T-cell (primary cell): Measurements from ENCODE around the gene NAA20. TPM values are rescaled to one million over a fixed set of nuclear protein-coding genes. Genes with fewer than 3 reads are reported as not detected.
A peak's percentile ranks its signal among the peaks of the same experiment; 100 is the strongest.

ENCODE experiments used
- ATAC-seq, 4 experiments: fragments of 200-7000 bp in 3 of 4; fragments of 150-1000 bp in 1 of 4; cut with Tn5 transposase; replicated peaks in 1 of 4; 1 replicate in 3 of 4; 2 replicates in 1 of 4; pipeline ENCODE4 v1.10.0; 2021; ENCODE audit warnings: moderate library complexity in 3 of 4, mild to moderate bottlenecking in 2 of 4, moderate number of reproducible peaks in 1 of 4
- CTCF ChIA-PET, 2 donors: fragments of 300-600 bp; sonication (Branson Sonifier 250); formaldehyde crosslinking; loops; one replicate each; lab custom pipeline; 2022; ENCODE audit warnings: antibody characterized with exemption in 2 of 2; lab: Charles Lee
- POLR2A ChIA-PET, 2 donors: fragments of 300-600 bp; sonication (Branson Sonifier 250); formaldehyde crosslinking; loops; one replicate each; lab custom pipeline; 2022; ENCODE audit warnings: antibody characterized with exemption in 2 of 2; lab: Charles Lee
- DNase-seq, 35 experiments: peaks; one replicate each; pipeline versions ENCODE4 v3.0.0 to v3.0.0-alpha.2; 2013 to 2023
- H3K27ac ChIP-seq: one replicate; pipeline ENCODE4 v1.5.1; 2013; ENCODE audit warnings: low read length
- H3K27me3 ChIP-seq, 2 experiments: replicated peaks in 1 of 2; 1 replicate in 1 of 2; 2 replicates in 1 of 2; pipeline versions ENCODE4 v1.6.1 to v1.7.0; 2013; ENCODE audit warnings: low read length in 1 of 2, mixed read lengths in 1 of 2; ENCODE audit not compliant: control insufficient read depth in 2 of 2, insufficient read depth in 2 of 2; ENCODE audit errors: extremely low read depth in 1 of 2
- H3K36me3 ChIP-seq, 2 donors: 1 replicate in 1 of 2; 2 replicates in 1 of 2; pipeline versions ENCODE4 v1.6.1 to v1.7.0; 2013; ENCODE audit warnings: low read length in 1 of 2; ENCODE audit not compliant: control insufficient read depth in 2 of 2, insufficient read depth in 1 of 2; ENCODE audit errors: extremely low read depth in 1 of 2
- H3K4me1 ChIP-seq, 2 experiments: 1 replicate in 1 of 2; 2 replicates in 1 of 2; pipeline versions ENCODE4 v1.6.1 to v1.7.0; 2013; ENCODE audit warnings: low read length in 2 of 2, mixed read lengths in 1 of 2; ENCODE audit not compliant: insufficient read depth in 2 of 2, control insufficient read depth in 1 of 2; ENCODE audit errors: extremely low read depth in 1 of 2
- H3K4me3 ChIP-seq, 2 donors: 1 replicate in 1 of 2; 2 replicates in 1 of 2; pipeline versions ENCODE4 v1.5.1 to v1.7.0; 2013; ENCODE audit warnings: mild to moderate bottlenecking in 2 of 2, low read length in 1 of 2, moderate library complexity in 1 of 2; ENCODE audit not compliant: control insufficient read depth in 1 of 2; ENCODE audit errors: extremely low read depth in 1 of 2
- H3K9me3 ChIP-seq: 2 replicates; pipeline ENCODE4 v1.7.0; 2013
- H3K27ac Mint-ChIP-seq, 2 donors: one replicate each; pipeline ENCODE4 v1.8.0; 2020 to 2021; ENCODE audit warnings: mild to moderate bottlenecking in 2 of 2, mixed read lengths in 2 of 2
- H3K27me3 Mint-ChIP-seq, 2 donors: one replicate each; pipeline ENCODE4 v1.8.0; 2021 to 2022; ENCODE audit warnings: mixed read lengths in 2 of 2
- H3K36me3 Mint-ChIP-seq: one replicate; pipeline ENCODE4 v1.8.0; 2021; ENCODE audit warnings: mixed read lengths
- H3K4me1 Mint-ChIP-seq, 3 donors: one replicate each; pipeline ENCODE4 v1.8.0; 2020 to 2022; ENCODE audit warnings: mixed read lengths in 3 of 3, mild to moderate bottlenecking in 1 of 3
- H3K4me3 Mint-ChIP-seq, 3 donors: one replicate each; pipeline ENCODE4 v1.8.0; 2020 to 2022; ENCODE audit warnings: mild to moderate bottlenecking in 3 of 3, mixed read lengths in 3 of 3, moderate library complexity in 3 of 3
- H3K9me3 Mint-ChIP-seq, 3 donors: one replicate each; pipeline ENCODE4 v1.8.0; 2020 to 2022; ENCODE audit warnings: mixed read lengths in 3 of 3
- WGBS: methylation state at CpG from one replicate; pipeline ENCODE4 v1.1.5; 2013; ENCODE audit warnings: missing lambda C conversion rate; ENCODE audit not compliant: insufficient coverage; 5-methylcytosine and 5-hydroxymethylcytosine counted together
- total RNA-seq, 35 experiments: library from RNA in 6 of 35; stranded (reverse) in 6 of 35; fragments of 120-200 nt in 1 of 35; gene quantifications; one replicate each; pipeline versions ENCODE4 v1.2.1 to v1.2.4 and lab custom pipeline; 2013 to 2026

The NAA20 gene
- total RNA-seq, 5 donors from 2014 or later (not counting 1 experiment from before 2014, with no cell fraction given): 21.7 to 35.6 (median 35.0) TPM

GRCh38 chr20:19975901-19976300, 41.3 kb upstream of the NAA20 start:
- H3K9me3 Mint-ChIP-seq: peaks cover 0 to 4% (median 0%) of the 10 kb centered on the region in 3 donors
- no peak overlapping the region for H3K4me3 Mint-ChIP-seq
- no peak for DNase-seq
- no peaks in the 10 kb centered on the region for H3K36me3 Mint-ChIP-seq
- Histone ChIP-seq H3K36me3 (no peaks in the 10 kb centered on the region), H3K27ac (no peak overlapping the region), H3K9me3 (no peaks in the 10 kb centered on the region), H3K4me1 (peaks cover 0 to 13% of the 10 kb centered on the region in 2 experiments), H3K27me3 (peaks cover 0 to 3% of the 10 kb centered on the region in 2 experiments), H3K4me3 (no peak overlapping the region)
- peaks cover 0 to 4% of the 10 kb centered on the region in 2 donors for H3K27me3 Mint-ChIP-seq
- 98% methylated on average over 7 of the region's 9 CpGs for WGBS
- no peak for ATAC-seq
- H3K4me1 Mint-ChIP-seq: peaks cover 8 to 26% (median 19%) of the 10 kb centered on the region in 3 donors
- H3K27ac Mint-ChIP-seq: no peak overlapping the region
- ChIA-PET CTCF (interaction anchor here in 1 of 2 donors (0.5 kb wide), 1 partner anchor 14 kb away, joined by 4 read pairs; no protein-coding TSS in a partner anchor), POLR2A (no interaction called here)

GRCh38 chr20:19976595-19977372, 40.4 kb upstream of the NAA20 start:
- peaks cover 8 to 26% (median 19%) of the 10 kb centered on the region in 3 donors for H3K4me1 Mint-ChIP-seq
- no peaks in the 10 kb centered on the region for H3K9me3 ChIP-seq
- H3K27ac Mint-ChIP-seq: peak overlapping the region; percentile 66 to 82
- no peak overlapping the region for H3K27ac ChIP-seq
- peaks cover 0 to 4% of the 10 kb centered on the region in 2 donors for H3K27me3 Mint-ChIP-seq
- peak overlapping the region in 2 of 3 donors; percentile 7 to 39 for H3K4me3 Mint-ChIP-seq
- H3K9me3 Mint-ChIP-seq: peaks cover 0 to 4% (median 0%) of the 10 kb centered on the region in 3 donors
- ATAC-seq (no peak), DNase-seq (no peak)
- H3K27me3 ChIP-seq: peaks cover 0 to 3% of the 10 kb centered on the region in 2 experiments
- H3K36me3 ChIP-seq: no peaks in the 10 kb centered on the region
- no peaks in the 10 kb centered on the region for H3K36me3 Mint-ChIP-seq
- H3K4me1 ChIP-seq: peaks cover 0 to 13% of the 10 kb centered on the region in 2 experiments
- H3K4me3 ChIP-seq: no peak overlapping the region
- CTCF ChIA-PET: interaction anchor here (0.5 to 0.7 kb wide), 4 partner anchors 15 to 1348 kb away, joined by 3 to 5 read pairs (median 4); no protein-coding TSS in a partner anchor
- POLR2A ChIA-PET: no interaction called here
- WGBS: no CpG with 5 or more reads among the region's 8 CpGs

GRCh38 chr20:19977373-19977770, 39.8 kb upstream of the NAA20 start:
- no peaks in the 10 kb centered on the region for H3K36me3 ChIP-seq
- H3K27me3 Mint-ChIP-seq: peaks cover 0 to 4% of the 10 kb centered on the region in 2 donors
- CTCF ChIA-PET: interaction anchor here (0.7 kb wide), 2 partner anchors 287 to 497 kb away, joined by 3 read pairs; no protein-coding TSS in a partner anchor
- no peak overlapping the region for H3K27ac Mint-ChIP-seq
- H3K4me1 Mint-ChIP-seq: peaks cover 8 to 26% (median 19%) of the 10 kb centered on the region in 3 donors
- no peak overlapping the region for H3K4me3 Mint-ChIP-seq
- H3K9me3 Mint-ChIP-seq: peaks cover 0 to 4% (median 0%) of the 10 kb centered on the region in 3 donors
- WGBS: 78% methylated on average over 2 of the region's 5 CpGs
- H3K4me1 ChIP-seq: peaks cover 0 to 13% of the 10 kb centered on the region in 2 experiments
- DNase-seq (no peak), ATAC-seq (no peak)
- no peak overlapping the region for H3K4me3 ChIP-seq
- H3K36me3 Mint-ChIP-seq: no peaks in the 10 kb centered on the region
- H3K27me3 ChIP-seq: peaks cover 0 to 3% of the 10 kb centered on the region in 2 experiments
- no peaks in the 10 kb centered on the region for H3K9me3 ChIP-seq
- POLR2A ChIA-PET: no interaction called here
- H3K27ac ChIP-seq: no peak overlapping the region

- no peak overlapping the region for H3K4me3 Mint-ChIP-seq
- no peak overlapping the region for H3K27ac Mint-ChIP-seq
- ATAC-seq: no peak
- ChIA-PET CTCF (no interaction called here), POLR2A (interaction anchor here in 1 of 2 donors (0.8 kb wide), 1 partner anchor 18 kb away, joined by 3 read pairs; no protein-coding TSS in a partner anchor)
- WGBS: 100% methylated on average over 1 of the region's 6 CpGs
- H3K9me3 ChIP-seq: no peaks in the 10 kb centered on the region
- no peaks in the 10 kb centered on the region for H3K36me3 Mint-ChIP-seq
- H3K4me1 Mint-ChIP-seq: peaks cover 8 to 24% (median 19%) of the 10 kb centered on the region in 3 donors
- H3K36me3 ChIP-seq: no peaks in the 10 kb centered on the region
- no peak overlapping the region for H3K27ac ChIP-seq
- peaks cover 0 to 4% of the 10 kb centered on the region in 2 donors for H3K27me3 Mint-ChIP-seq
- peaks cover 0 to 13% of the 10 kb centered on the region in 2 experiments for H3K4me1 ChIP-seq
- DNase-seq: no peak
- H3K4me3 ChIP-seq: no peak overlapping the region
- H3K27me3 ChIP-seq: peaks cover 0 to 3% of the 10 kb centered on the region in 2 experiments
- peaks cover 0 to 4% (median 0%) of the 10 kb centered on the region in 3 donors for H3K9me3 Mint-ChIP-seq
These were observed 38.5 kb upstream of the NAA20 start for GRCh38 chr20:19978511-19979210.

GRCh38 chr20:19981031-19981451, 36.1 kb upstream of the NAA20 start:
- Histone ChIP-seq H3K4me3 (no peak overlapping the region), H3K9me3 (no peaks in the 10 kb centered on the region), H3K4me1 (peaks cover 0 to 9% of the 10 kb centered on the region in 2 experiments), H3K27me3 (no peaks in the 10 kb centered on the region), H3K36me3 (no peaks in the 10 kb centered on the region), H3K27ac (no peak overlapping the region)
- no peak overlapping the region for H3K4me3 Mint-ChIP-seq
- ChIA-PET CTCF (no interaction called here), POLR2A (no interaction called here)
- H3K9me3 Mint-ChIP-seq: peaks cover 0 to 4% (median 0%) of the 10 kb centered on the region in 3 donors
- ATAC-seq (no peak), DNase-seq (no peak)
- H3K27me3 Mint-ChIP-seq: peaks cover 0 to 4% of the 10 kb centered on the region in 2 donors
- WGBS: 79% methylated on average over 4 of the region's 8 CpGs
- H3K36me3 Mint-ChIP-seq: no peaks in the 10 kb centered on the region
- H3K27ac Mint-ChIP-seq: no peak overlapping the region
- H3K4me1 Mint-ChIP-seq: peaks cover 8 to 18% (median 17%) of the 10 kb centered on the region in 3 donors

DNA sequence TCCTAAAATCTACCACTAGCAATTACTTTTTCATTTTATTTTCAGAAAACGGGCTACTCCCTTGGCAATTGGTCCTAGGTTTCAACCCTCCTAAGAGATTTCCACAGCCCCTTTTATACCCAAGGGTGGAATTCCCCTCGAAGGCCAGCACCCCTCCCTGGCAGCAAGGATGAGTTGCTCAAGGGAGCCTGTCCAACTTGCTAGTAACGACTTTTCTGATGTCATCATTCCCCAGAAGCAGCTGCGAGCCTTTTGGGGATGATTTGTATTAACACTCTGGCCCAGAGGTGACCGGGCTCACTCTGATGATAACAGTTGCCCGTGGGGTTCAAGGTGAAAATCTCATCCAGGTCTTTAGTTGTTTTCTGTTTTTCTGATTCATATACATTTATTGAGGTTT, 30.7 kb upstream of the NAA20 start:
- Mint-ChIP-seq H3K27ac (no peak overlapping the region), H3K36me3 (no peaks in the 10 kb centered on the region), H3K4me3 (no peak overlapping the region), H3K9me3 (no peaks in the 10 kb centered on the region), H3K4me1 (no peaks in the 10 kb centered on the region), H3K27me3 (peaks cover 2 to 8% of the 10 kb centered on the region in 2 donors)
- Histone ChIP-seq H3K4me1 (no peaks in the 10 kb centered on the region), H3K27ac (no peak overlapping the region), H3K27me3 (peaks cover 0 to 5% of the 10 kb centered on the region in 2 experiments), H3K36me3 (no peaks in the 10 kb centered on the region), H3K4me3 (no peak overlapping the region), H3K9me3 (no peaks in the 10 kb centered on the region)
- no peak for DNase-seq
- ChIA-PET POLR2A (no interaction called here), CTCF (no interaction called here)
- 51% methylated on average over 2 of the region's 6 CpGs for WGBS
- ATAC-seq: no peak
